Gastrocnemius medialis (tissue), 4 donors: ENCODE data around the gene TIMP3.

ENCODE experiments used
- CTCF ChIP-seq, 5 experiments: fragments of 450-650 bp in 3 of 5; fragments of 200-600 bp in 2 of 5; sonication (generic) in 2 of 5; IDR thresholded peaks in 4 of 5; conservative IDR thresholded peaks in 1 of 5; 1 replicate in 4 of 5; 2 replicates in 1 of 5; pipeline ENCODE4 v1.5.1; 2016 to 2019; ENCODE audit warnings: antibody characterized with exemption in 5 of 5, mild to moderate bottlenecking in 3 of 5, moderate library complexity in 3 of 5
- POLR2A ChIP-seq, 2 donors: fragments of 450-650 bp; IDR thresholded peaks; one replicate each; pipeline ENCODE4 v1.6.1; 2017; ENCODE audit warnings: antibody characterized with exemption in 2 of 2, mild to moderate bottlenecking in 2 of 2, moderate library complexity in 2 of 2

- TF ChIP-seq CTCF (IDR thresholded peaks at IDR 0.05 in 4 of 5, conservative IDR thresholded peaks at IDR 0.05 in 1 of 5) (no peak), POLR2A (IDR thresholded peaks at IDR 0.05) (no peak)
Measured at GRCh38 chr22:32826537-32826936, 25.0 kb downstream of the TIMP3 start.
